Prostate gland (tissue), 2 donors: ENCODE results near the gene RPS6KC1.

Experiments used
- CTCF ChIP-seq, 4 experiments: fragments of 200-600 bp in 2 of 4; fragments of 450-650 bp in 2 of 4; sonication (generic) in 2 of 4; IDR thresholded peaks; 1 replicate in 3 of 4; 2 replicates in 1 of 4; pipeline ENCODE4 v1.5.1; 2016 to 2019; ENCODE audit warnings: antibody characterized with exemption in 4 of 4, mild to moderate bottlenecking in 2 of 4, moderate library complexity in 2 of 4
- POLR2A ChIP-seq: fragments of 450-650 bp; IDR thresholded peaks from one replicate; pipeline ENCODE4 v1.6.1; 2016; ENCODE audit warnings: antibody characterized with exemption, mild to moderate bottlenecking

- TF ChIP-seq CTCF (IDR thresholded peaks at IDR 0.05) (no peak), POLR2A (no peak)
These were observed 218.8 kb downstream of the RPS6KC1 start for GRCh38 chr1:213269829-213270228.
